ENCODE results near the gene SLC49A4.

The SLC49A4 gene

GRCh38 chr3:122786066-122786465 lies 8.8 kb upstream of the SLC49A4 start:
- DNase-seq: no peak

DNA sequence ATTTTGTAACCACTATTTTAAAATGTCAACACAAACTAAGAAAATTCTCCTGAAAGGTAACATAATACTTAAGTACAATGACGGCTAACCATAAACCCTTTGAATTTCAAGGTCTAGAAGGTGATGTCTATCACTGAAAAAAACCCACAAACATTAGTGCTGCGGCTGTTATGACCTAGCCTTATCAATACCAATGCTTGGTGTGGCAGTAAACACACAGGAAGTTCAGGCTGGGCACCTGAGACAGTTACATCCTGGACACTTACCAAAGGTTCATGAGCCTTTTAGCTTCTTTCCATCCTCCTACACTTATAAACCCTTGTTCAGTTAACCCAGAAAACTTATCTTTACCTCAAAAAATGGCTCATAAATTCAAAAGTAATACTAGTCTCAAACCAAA lies 7.0 kb upstream of the SLC49A4 start:
- no peak for DNase-seq

- no peak for DNase-seq
Measured at GRCh38 chr3:122789585-122790273, 5.1 kb upstream of the SLC49A4 start.

- no peak for DNase-seq
Measured at GRCh38 chr3:122793568-122794416, 1.1 kb upstream of the SLC49A4 start, which contains the start of gene HSPBAP1. Gene HSPBAP1, minus strand, starts transcription at chr3:122793831. Its CDS starts 151 bp downstream, at chr3:122793680.

GRCh38 chr3:122794483-122794778 lies 438 bp upstream of the SLC49A4 start:
- no peak for DNase-seq

DNA sequence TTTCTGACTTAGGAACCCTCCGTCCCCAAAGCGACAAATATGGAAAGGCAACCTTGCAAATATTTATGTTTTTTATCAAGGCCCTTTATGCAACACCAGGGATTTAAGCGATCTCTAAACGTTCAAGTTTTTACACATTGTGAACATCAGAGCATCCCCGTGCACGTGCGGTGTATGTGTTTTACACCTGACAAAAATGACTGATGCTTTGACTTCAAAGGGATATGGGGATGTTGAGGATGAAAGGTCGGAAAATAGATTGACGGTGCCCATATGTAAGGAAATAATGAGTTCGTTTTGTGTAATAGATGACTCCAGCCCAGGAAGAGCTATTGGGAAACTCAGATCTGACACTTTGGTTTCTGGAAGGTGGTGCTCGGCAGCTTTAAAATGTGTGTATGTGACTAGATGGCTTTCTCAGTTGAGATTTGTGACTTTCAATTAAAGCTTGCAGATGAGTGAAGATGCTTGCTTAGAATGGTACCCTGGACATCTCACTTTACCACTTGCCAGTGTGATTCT lies 866 bp downstream of the SLC49A4 start:
- no peak for DNase-seq

DNA sequence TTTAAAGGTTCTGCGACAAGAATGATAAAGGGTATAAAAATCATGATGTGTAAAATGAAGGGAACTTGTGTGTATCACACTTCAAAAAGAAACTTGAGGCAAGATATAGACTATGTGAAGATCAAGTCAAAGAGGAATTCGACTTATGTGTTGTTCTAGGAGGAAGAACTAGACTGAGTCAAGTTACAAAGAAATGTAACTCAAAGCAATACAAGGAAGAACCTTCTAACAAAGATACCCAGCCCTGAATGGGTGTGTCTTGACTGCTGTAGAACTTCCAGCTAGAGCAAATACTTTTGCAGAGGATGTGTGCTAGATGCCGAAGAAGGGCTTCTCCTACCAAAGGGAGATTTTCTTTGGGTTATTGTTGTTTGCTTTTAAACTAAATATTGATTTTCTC lies 2.4 kb downstream of the SLC49A4 start:
- no peak for DNase-seq

GRCh38 chr3:122799322-122799721 lies 4.5 kb downstream of the SLC49A4 start:
- no peak for DNase-seq

DNA sequence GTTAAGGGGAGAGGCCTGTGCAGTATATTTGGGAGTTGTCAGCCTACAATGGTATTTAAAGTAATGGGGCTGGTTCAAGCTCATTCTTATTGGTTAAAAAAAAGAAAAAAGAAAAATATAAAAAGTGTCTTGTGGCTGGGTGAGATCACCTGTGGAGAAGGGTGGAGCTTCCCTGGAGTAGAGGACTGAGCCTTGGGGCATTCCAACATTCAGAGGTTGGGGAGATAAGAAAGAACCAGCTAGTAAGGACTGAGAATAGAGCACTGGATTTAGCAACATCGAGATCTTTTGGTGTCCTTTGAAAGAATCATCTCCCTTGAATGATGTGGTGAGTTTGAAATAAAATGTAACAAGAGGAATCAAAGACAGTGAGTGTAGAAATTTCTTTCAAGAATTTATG lies 5.2 kb downstream of the SLC49A4 start:
- no peak for DNase-seq

DNA sequence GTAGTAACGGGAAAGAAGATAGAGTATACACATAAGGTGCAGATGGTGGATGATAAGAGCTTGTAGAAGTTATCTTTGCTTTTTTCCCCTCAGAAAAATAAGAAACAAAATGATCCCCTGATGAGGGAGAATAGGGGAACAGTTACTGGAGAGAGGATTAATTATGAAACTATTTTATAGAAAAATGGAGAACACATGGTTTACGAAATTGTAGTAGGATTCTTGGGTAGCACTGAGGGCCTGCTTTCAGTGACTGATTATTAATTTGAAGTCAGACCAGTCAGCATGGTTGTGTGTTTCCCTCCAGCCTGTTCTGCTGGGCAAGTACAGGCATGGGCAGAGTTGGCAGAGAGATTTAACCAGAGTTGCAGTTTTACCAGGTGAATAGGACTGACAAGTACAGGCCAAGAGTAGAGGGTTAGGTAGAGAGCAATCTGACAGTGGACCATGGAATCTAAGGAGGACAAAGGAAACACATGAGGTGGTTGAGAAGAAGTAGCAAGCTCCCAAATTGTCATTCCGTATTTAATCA lies 5.9 kb downstream of the SLC49A4 start:
- no peak for DNase-seq

DNA sequence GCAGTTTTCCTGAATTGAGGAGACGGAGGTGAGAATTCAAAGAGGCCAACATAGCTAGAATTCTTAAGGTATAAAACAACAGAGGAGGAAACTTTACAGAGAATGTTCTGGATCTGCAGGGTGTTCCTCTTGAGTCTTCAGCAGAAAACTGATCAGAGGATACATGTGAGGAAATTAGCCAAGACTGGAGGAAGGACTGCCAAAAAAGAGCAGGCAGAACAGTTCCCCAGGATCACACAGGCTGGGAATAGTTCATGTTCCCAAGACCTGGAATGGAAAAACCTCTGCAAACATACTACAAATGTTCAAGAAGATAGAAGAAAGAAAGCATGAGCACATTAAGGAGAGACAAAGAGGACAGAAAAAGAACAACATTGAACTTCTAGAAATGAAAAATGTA lies 7.5 kb downstream of the SLC49A4 start:
- DNase-seq: no peak

- no peak for DNase-seq
Measured at GRCh38 chr3:122803977-122804376, 9.1 kb downstream of the SLC49A4 start.

DNA sequence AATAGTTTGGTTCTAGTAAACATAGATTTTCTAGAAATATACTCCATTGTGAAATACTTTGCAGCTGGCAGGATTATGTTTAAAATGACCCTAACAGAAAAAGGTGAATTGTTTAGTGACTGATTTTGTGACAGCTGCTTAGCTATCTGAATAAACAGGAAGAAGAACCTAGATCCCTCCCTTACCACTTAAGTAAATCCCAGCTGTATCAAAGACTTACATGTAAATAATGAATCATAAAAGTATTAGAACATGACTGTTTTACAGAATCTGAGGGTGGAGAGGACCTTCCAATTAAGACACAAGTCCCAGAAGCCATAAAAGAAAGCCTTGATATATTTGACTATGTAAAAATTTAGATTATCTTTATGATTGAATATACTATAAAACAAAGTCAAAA lies 15.9 kb downstream of the SLC49A4 start:
- DNase-seq: no peak

- DNase-seq: no peak
Measured at GRCh38 chr3:122816587-122816986, 21.7 kb downstream of the SLC49A4 start.

DNA sequence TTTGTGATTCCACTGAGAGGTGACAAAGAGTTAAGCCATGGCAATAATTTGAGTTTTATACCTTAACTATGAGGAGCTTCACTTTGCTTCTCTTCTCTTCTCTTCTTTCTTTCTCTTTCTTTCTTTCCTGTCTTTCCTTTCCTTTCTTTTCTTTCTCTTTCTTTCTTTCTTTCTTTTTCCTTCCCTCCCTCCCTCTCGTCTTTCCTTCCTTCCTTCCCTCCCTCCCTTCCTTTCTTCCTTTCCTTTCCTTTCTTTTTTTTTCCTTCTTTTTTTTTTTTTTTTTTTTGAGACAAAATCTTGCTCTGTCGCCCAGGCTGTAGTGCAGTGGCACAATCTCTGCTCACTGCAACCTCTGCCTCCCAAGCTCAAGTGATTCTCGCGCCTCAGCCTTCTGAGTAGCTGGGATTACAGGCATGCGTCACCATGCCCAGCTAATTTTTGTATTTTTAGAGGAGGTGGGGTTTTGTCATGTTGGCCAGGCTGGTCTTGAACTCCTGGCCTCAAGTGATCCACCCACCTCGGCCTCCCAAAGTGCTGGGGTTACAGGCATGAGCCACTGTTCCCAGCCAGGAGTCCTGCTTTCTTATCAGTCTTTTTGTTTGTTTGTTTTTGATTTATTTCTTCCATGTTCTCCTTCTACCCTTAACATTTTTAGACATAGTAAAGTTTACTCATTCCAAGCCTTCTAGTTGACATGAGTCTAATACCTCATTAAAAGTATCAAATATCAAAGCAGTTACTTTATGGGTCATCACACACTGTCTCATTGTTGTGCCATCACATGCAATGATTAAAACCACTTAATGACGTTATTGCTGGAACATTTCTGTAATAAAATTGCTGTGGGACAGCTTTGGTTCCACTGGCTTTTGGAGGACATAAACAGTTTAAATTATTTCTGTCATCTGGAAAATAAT lies 29.9 kb downstream of the SLC49A4 start:
- no peak for DNase-seq

GRCh38 chr3:122825460-122825859 lies 30.6 kb downstream of the SLC49A4 start:
- DNase-seq: no peak

DNA sequence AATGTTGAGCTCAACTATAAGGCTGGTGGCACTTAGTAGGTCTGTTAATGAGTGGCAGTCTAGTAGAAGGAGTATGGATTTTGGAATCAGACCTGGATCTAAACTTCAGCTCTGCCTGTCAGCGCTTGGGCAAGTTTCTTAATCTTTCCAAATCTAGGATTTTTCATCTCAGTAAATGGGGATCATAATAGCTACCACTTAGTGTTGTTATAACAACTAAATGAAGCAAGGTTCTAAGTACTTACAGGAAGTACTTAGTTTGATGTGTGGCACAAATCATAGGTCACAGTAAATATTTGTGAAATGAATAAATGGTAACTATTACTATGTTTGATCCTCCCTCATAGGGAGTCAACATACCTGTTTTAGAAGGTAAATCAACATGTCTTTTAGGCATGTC lies 31.4 kb downstream of the SLC49A4 start:
- DNase-seq: no peak

- no peak for DNase-seq
Measured at GRCh38 chr3:122828281-122828680, 33.4 kb downstream of the SLC49A4 start.

GRCh38 chr3:122835590-122835989 lies 40.7 kb downstream of the SLC49A4 start:
- DNase-seq: no peak

DNA sequence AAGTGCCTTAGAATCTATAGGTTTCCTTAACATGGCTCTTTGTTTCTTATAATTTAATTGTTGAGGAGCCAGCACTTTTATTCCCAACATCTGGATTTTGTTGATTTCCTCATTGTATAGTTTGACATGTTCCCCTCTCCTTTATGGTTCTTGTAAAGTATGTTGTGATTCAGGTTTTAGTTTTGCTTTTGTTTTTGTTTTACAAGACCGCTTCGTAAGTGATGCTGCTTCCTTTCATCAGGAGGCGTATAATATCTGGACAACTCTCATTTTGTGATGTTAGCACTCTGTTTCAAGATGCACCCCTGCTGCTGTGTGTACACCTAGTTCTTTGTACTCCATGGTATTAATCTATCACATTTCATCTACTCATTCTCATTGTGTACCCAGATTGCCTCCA lies 48.7 kb downstream of the SLC49A4 start:
- DNase-seq: no peak

- no peak for DNase-seq
Measured at GRCh38 chr3:122857019-122857418, 62.1 kb downstream of the SLC49A4 start.

DNA sequence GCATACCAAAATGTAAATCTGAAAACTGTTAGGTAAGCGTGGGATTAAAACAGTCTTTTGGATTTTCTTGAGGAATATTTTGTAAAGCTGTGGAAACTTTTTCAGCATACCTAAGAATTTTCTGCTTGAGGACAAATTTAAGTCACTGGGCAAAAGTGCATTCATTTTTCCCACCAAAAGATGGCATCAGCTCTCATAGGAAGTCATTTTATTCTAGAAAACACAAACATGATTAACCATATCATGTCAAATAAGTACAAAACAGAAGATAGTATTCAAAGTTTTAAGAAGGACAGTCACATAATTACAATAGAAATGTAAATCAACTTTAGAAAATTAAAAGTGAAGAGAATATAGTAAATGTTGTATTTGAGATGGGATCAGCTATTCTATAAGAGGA lies 63.5 kb downstream of the SLC49A4 start:
- DNase-seq: no peak
